Neuronal stem cell (in vitro differentiated cells): ENCODE results near the gene TMCO5A.

Experiments used
- DNase-seq: peaks from one replicate; pipeline ENCODE4 v3.0.0-alpha.2; 2013; ENCODE audit warnings: low spot score
- H2AFZ ChIP-seq: one replicate; pipeline ENCODE4 v1.6.1; 2013; ENCODE audit warnings: mild to moderate bottlenecking, low read length, inconsistent platforms
- H2AK5ac ChIP-seq: 2 replicates; pipeline ENCODE4 v1.6.1; 2013; ENCODE audit warnings: low read depth, mild to moderate bottlenecking, inconsistent platforms, low read length, moderate library complexity, mixed read lengths
- H2BK120ac ChIP-seq: 2 replicates; pipeline ENCODE4 v1.6.1; 2013; ENCODE audit warnings: low read depth, mild to moderate bottlenecking, inconsistent platforms, low read length, moderate library complexity, mixed read lengths
- H2BK12ac ChIP-seq: one replicate; pipeline ENCODE4 v1.6.1; 2013; ENCODE audit warnings: low read length, inconsistent platforms
- H2BK15ac ChIP-seq: 2 replicates; pipeline ENCODE4 v1.6.1; 2013; ENCODE audit warnings: mild to moderate bottlenecking, low read length, inconsistent platforms, mixed read lengths
- H2BK5ac ChIP-seq: one replicate; pipeline ENCODE4 v1.6.1; 2013; ENCODE audit warnings: inconsistent platforms, mild to moderate bottlenecking, low read length, moderate library complexity
- H3K14ac ChIP-seq: one replicate; pipeline ENCODE4 v1.6.1; 2013; ENCODE audit warnings: low read length, inconsistent platforms
- H3K18ac ChIP-seq: 2 replicates; pipeline ENCODE4 v1.6.1; 2013; ENCODE audit warnings: low read length, inconsistent platforms
- H3K23ac ChIP-seq: 2 replicates; pipeline ENCODE4 v1.6.1; 2013; ENCODE audit warnings: low read depth, mild to moderate bottlenecking, mixed read lengths, low read length, inconsistent platforms; ENCODE audit not compliant: poor library complexity
- H3K27ac ChIP-seq: replicated peaks from 3 replicates; pipeline ENCODE4 v1.5.1; 2013; ENCODE audit warnings: low read length, inconsistent platforms
- H3K27me3 ChIP-seq, 3 experiments: 2 replicates each; pipeline ENCODE4 v1.6.1; 2013; ENCODE audit warnings: low read length in 3 of 3, mild to moderate bottlenecking in 2 of 3, inconsistent platforms in 1 of 3, low read depth in 1 of 3, mixed read lengths in 1 of 3, moderate library complexity in 1 of 3; ENCODE audit not compliant: control insufficient read depth in 3 of 3, insufficient read depth in 3 of 3
- H3K36me3 ChIP-seq, 2 donors: replicated peaks in 1 of 2; 2 replicates each; pipeline ENCODE4 v1.6.1; 2013; ENCODE audit warnings: low read length in 2 of 2; ENCODE audit not compliant: control insufficient read depth in 2 of 2, insufficient read depth in 2 of 2
- H3K4ac ChIP-seq: 2 replicates; pipeline ENCODE4 v1.6.1; 2013; ENCODE audit warnings: inconsistent platforms, mild to moderate bottlenecking, low read length, moderate library complexity
- H3K4me1 ChIP-seq, 2 donors: 1 replicate in 1 of 2; 2 replicates in 1 of 2; pipeline ENCODE4 v1.6.1; 2013; ENCODE audit warnings: low read length in 2 of 2, low read depth in 1 of 2; ENCODE audit not compliant: control insufficient read depth in 2 of 2, insufficient read depth in 1 of 2
- H3K4me2 ChIP-seq: one replicate; pipeline ENCODE4 v1.6.1; 2013; ENCODE audit warnings: mild to moderate bottlenecking, low read length, inconsistent platforms; ENCODE audit not compliant: insufficient read depth, poor library complexity, severe bottlenecking
- H3K4me3 ChIP-seq, 2 donors: 2 replicates each; pipeline ENCODE4 v1.5.1; 2013; ENCODE audit warnings: low read length in 2 of 2, mild to moderate bottlenecking in 2 of 2, inconsistent platforms in 1 of 2, moderate library complexity in 1 of 2
- H3K79me1 ChIP-seq: one replicate; pipeline ENCODE4 v1.6.1; 2013; ENCODE audit warnings: low read depth, mild to moderate bottlenecking, inconsistent platforms, low read length, moderate library complexity
- H3K9ac ChIP-seq: one replicate; pipeline ENCODE4 v1.6.1; 2013; ENCODE audit warnings: mild to moderate bottlenecking, low read depth, low read length, inconsistent platforms; ENCODE audit not compliant: poor library complexity
- H3K9me3 ChIP-seq, 2 donors: replicated peaks in 1 of 2; 2 replicates each; pipeline versions ENCODE3 to v1.6.1; 2013; ENCODE audit warnings: low read length in 2 of 2, mild to moderate bottlenecking in 2 of 2, inconsistent platforms in 1 of 2, low read depth in 1 of 2, mixed read lengths in 1 of 2, moderate library complexity in 1 of 2; ENCODE audit not compliant: control insufficient read depth in 2 of 2, insufficient read depth in 1 of 2
- H4K8ac ChIP-seq: one replicate; pipeline ENCODE4 v1.6.1; 2013; ENCODE audit warnings: low read depth, mild to moderate bottlenecking, inconsistent platforms, low read length, moderate library complexity
- H4K91ac ChIP-seq: one replicate; pipeline ENCODE4 v1.6.1; 2013; ENCODE audit warnings: low read length, low read depth, mild to moderate bottlenecking, inconsistent platforms; ENCODE audit not compliant: poor library complexity
- WGBS, 2 donors: extraction: QIAGEN DNeasy Blood & Tissue Kit; methylation state at CpG; one replicate each; pipeline ENCODE4 v1.1.7; 2013; ENCODE audit warnings: missing lambda C conversion rate in 2 of 2, mixed read lengths in 1 of 2; ENCODE audit not compliant: insufficient read length in 2 of 2, insufficient replicate concordance in 1 of 2; ENCODE audit errors: extremely low coverage in 2 of 2; 5-methylcytosine and 5-hydroxymethylcytosine counted together

Gene TMCO5A

GRCh38 chr15:37933666-37934065, 774 bp upstream of the TMCO5A start:
- H3K9ac ChIP-seq: no peak overlapping the region
- WGBS, 2 donors: no CpG with 5 or more reads among the region's 1 CpG
- no peak overlapping the region for H3K23ac ChIP-seq
- H2BK120ac ChIP-seq: no peak overlapping the region
- H3K4me2 ChIP-seq: no peak overlapping the region
- no peak overlapping the region for H3K14ac ChIP-seq
- H3K27me3 ChIP-seq: no peaks in the 10 kb centered on the region
- no peak overlapping the region for H2AK5ac ChIP-seq
- H2AFZ ChIP-seq: no peak overlapping the region
- no peaks in the 10 kb centered on the region for H3K9me3 ChIP-seq
- H3K27ac ChIP-seq: no peak overlapping the region
- H3K36me3 ChIP-seq: no peaks in the 10 kb centered on the region
- no peak overlapping the region for H4K91ac ChIP-seq
- DNase-seq: no peak
- H2BK15ac ChIP-seq: no peak overlapping the region
- peaks cover 2 to 7% of the 10 kb centered on the region in 2 donors for H3K4me1 ChIP-seq
- H3K18ac ChIP-seq: no peak overlapping the region
- no peak overlapping the region for H4K8ac ChIP-seq
- no peak overlapping the region for H2BK5ac ChIP-seq
- no peak overlapping the region for H3K4ac ChIP-seq
- no peaks in the 10 kb centered on the region for H3K79me1 ChIP-seq
- H3K4me3 ChIP-seq: no peak overlapping the region
- no peak overlapping the region for H2BK12ac ChIP-seq

DNA sequence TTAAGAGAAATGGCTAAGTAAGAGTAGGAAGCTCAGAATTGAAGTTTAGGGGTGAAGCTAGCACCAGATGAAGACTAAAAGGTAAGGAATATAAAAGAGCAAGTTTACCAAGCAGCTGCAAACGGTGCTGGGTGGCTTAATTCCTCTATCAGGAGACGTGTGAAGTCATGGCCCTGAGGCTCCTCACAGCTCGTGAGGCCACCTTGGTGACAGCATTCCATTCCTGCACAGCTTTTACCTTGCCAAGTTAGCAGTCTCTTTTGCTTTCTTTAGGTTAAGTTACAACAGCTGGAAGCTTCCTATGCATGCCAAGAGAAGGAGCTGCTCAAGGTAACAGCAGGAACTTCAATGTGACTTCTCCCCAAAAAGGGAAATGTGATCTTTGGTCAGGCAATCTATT, 6.4 kb downstream of the TMCO5A start:
- Histone ChIP-seq H3K4me3 (no peak overlapping the region), H2BK15ac (no peak overlapping the region), H3K9ac (no peak overlapping the region), H3K79me1 (no peaks in the 10 kb centered on the region), H3K36me3 (no peaks in the 10 kb centered on the region), H2BK120ac (no peak overlapping the region), H3K27me3 (peaks cover 0 to 8% (median 0%) of the 10 kb centered on the region in 3 experiments), H3K9me3 (no peaks in the 10 kb centered on the region), H3K23ac (no peak overlapping the region), H4K91ac (no peak overlapping the region), H3K4me2 (no peak overlapping the region), H2AK5ac (no peak overlapping the region), H3K4me1 (no peaks in the 10 kb centered on the region), H4K8ac (no peak overlapping the region), H3K27ac (no peak overlapping the region), H3K18ac (no peak overlapping the region), H2AFZ (no peak overlapping the region), H3K14ac (no peak overlapping the region), H3K4ac (no peak overlapping the region), H2BK5ac (no peak overlapping the region), H2BK12ac (no peak overlapping the region)
- no CpG with 5 or more reads among the region's 3 CpGs for WGBS, 2 donors
- DNase-seq: no peak

DNA sequence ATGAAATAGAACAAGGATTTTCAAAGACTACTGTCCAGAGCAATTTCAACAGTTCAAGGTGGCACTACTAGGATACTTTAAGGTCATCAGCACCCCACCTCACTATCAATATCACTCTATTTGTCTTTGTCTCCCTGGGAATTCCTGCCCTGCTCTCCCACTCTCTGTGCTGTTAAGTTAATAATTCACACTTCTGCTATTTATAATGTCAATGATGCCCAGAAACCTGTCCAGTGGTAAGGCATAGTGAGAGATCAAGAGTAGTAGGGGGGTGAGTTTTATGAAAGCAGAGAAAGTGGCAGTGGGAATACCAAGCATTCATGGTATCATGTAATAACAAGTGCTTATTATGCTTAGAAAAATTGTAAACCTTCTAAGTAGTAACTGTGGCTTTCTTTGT, 7.3 kb downstream of the TMCO5A start:
- H4K91ac ChIP-seq: no peak overlapping the region
- H2AFZ ChIP-seq: no peak overlapping the region
- no peak overlapping the region for H3K23ac ChIP-seq
- H3K14ac ChIP-seq: no peak overlapping the region
- no peaks in the 10 kb centered on the region for H3K79me1 ChIP-seq
- no peak overlapping the region for H3K4me3 ChIP-seq
- H2AK5ac ChIP-seq: no peak overlapping the region
- H3K27ac ChIP-seq: no peak overlapping the region
- H4K8ac ChIP-seq: no peak overlapping the region
- H3K4ac ChIP-seq: no peak overlapping the region
- no peaks in the 10 kb centered on the region for H3K9me3 ChIP-seq
- no peak overlapping the region for H3K18ac ChIP-seq
- no peak overlapping the region for H2BK12ac ChIP-seq
- H3K4me2 ChIP-seq: no peak overlapping the region
- no peak for DNase-seq
- H2BK15ac ChIP-seq: no peak overlapping the region
- H2BK5ac ChIP-seq: no peak overlapping the region
- no peaks in the 10 kb centered on the region for H3K4me1 ChIP-seq
- peaks cover 0 to 8% (median 0%) of the 10 kb centered on the region in 3 experiments for H3K27me3 ChIP-seq
- no peak overlapping the region for H2BK120ac ChIP-seq
- H3K36me3 ChIP-seq: no peaks in the 10 kb centered on the region
- H3K9ac ChIP-seq: no peak overlapping the region

DNA sequence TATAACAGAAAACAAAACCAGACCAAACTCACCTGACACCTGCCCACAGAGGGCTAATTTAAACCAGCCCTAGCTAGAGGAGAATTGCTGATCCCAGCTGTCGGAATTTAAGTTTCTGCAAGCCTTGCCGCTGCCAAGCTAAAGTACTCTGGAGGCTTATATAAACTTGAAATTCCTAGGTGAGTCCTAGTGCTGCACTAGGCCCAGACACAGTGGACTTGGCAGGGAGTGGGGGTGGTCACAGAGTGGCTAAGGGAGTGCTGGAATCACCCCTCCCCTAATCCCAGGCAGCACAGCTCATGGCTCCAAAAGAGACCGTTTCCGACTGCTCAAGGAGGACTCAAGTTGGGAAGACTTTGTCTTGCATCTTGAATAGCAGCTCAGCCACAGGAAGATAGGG, 17.6 kb downstream of the TMCO5A start:
- H3K27me3 ChIP-seq: peaks cover 0 to 21% (median 2%) of the 10 kb centered on the region in 3 experiments
- no CpG with 5 or more reads among the region's 4 CpGs for WGBS, 2 donors
- no peak overlapping the region for H3K18ac ChIP-seq
- H4K8ac ChIP-seq: no peak overlapping the region
- DNase-seq: no peak
- H3K9ac ChIP-seq: no peak overlapping the region
- no peak overlapping the region for H3K27ac ChIP-seq
- no peak overlapping the region for H3K4ac ChIP-seq
- no peak overlapping the region for H2BK12ac ChIP-seq
- H3K4me2 ChIP-seq: no peak overlapping the region
- no peaks in the 10 kb centered on the region for H3K36me3 ChIP-seq
- H2AFZ ChIP-seq: no peak overlapping the region
- H3K79me1 ChIP-seq: no peaks in the 10 kb centered on the region
- no peak overlapping the region for H2AK5ac ChIP-seq
- no peak overlapping the region for H3K23ac ChIP-seq
- H2BK15ac ChIP-seq: no peak overlapping the region
- H3K9me3 ChIP-seq: no peaks in the 10 kb centered on the region
- H4K91ac ChIP-seq: no peak overlapping the region
- H2BK5ac ChIP-seq: no peak overlapping the region
- no peak overlapping the region for H2BK120ac ChIP-seq
- no peaks in the 10 kb centered on the region for H3K4me1 ChIP-seq
- H3K14ac ChIP-seq: no peak overlapping the region
- H3K4me3 ChIP-seq: no peak overlapping the region
